Heart left ventricle (tissue), 16 donors: ENCODE results near the gene RMDN3. TPM values are rescaled to one million over a fixed set of nuclear protein-coding genes. Genes with fewer than 3 reads are reported as not detected.

Source experiments
- ATAC-seq, 4 donors: fragments of 200-7000 bp; cut with Tn5 transposase; one replicate each; pipeline ENCODE4 v1.9.1; 2020 to 2022; ENCODE audit warnings: moderate library complexity in 4 of 4, mild to moderate bottlenecking in 3 of 4, moderate number of reproducible peaks in 1 of 4
- DNase-seq, 5 donors: peaks; one replicate each; pipeline ENCODE4 v3.0.0-alpha.2; 2020
- H3K27ac ChIP-seq, 12 donors: fragments of 200-600 bp; sonication (generic) in 4 of 12; one replicate each; pipeline versions ENCODE4 v1.5.0 to v1.8.0; 2016 to 2022; ENCODE audit warnings: mild to moderate bottlenecking in 2 of 12
- H3K27me3 ChIP-seq, 9 donors: fragments of 200-600 bp; sonication (generic) in 2 of 9; one replicate each; pipeline versions ENCODE4 v1.5.1 to v1.8.0; 2016 to 2022; ENCODE audit warnings: mild to moderate bottlenecking in 3 of 9
- H3K36me3 ChIP-seq, 9 donors: fragments of 200-600 bp; sonication (generic) in 2 of 9; one replicate each; pipeline versions ENCODE4 v1.5.0 to v1.8.0; 2018 to 2022; ENCODE audit warnings: mild to moderate bottlenecking in 2 of 9
- H3K4me1 ChIP-seq, 12 donors: fragments of 200-600 bp; sonication (generic) in 4 of 12; one replicate each; pipeline versions ENCODE4 v1.5.0 to v1.8.0; 2016 to 2022; ENCODE audit warnings: mild to moderate bottlenecking in 3 of 12
- H3K4me3 ChIP-seq, 12 donors: fragments of 200-600 bp; sonication (generic) in 4 of 12; one replicate each; pipeline versions ENCODE4 v1.5.0 to v1.8.0; 2017 to 2022; ENCODE audit warnings: mild to moderate bottlenecking in 9 of 12, moderate library complexity in 4 of 12
- H3K9me3 ChIP-seq, 12 donors: fragments of 200-600 bp; sonication (generic) in 4 of 12; one replicate each; pipeline versions ENCODE4 v1.5.0 to v1.8.0; 2016 to 2022; ENCODE audit warnings: mild to moderate bottlenecking in 1 of 12
- CTCF ChIP-seq, 12 donors: fragments of 200-600 bp; sonication (generic) in 4 of 12; IDR thresholded peaks; one replicate each; pipeline versions ENCODE4 v1.5.0 to v1.8.0; 2018 to 2022; ENCODE audit warnings: antibody characterized with exemption in 12 of 12, mild to moderate bottlenecking in 5 of 12
- POLR2A ChIP-seq, 2 donors: fragments of 450-650 bp; IDR thresholded peaks; one replicate each; pipeline ENCODE4 v1.6.1; 2017; ENCODE audit warnings: antibody characterized with exemption in 2 of 2, mild to moderate bottlenecking in 2 of 2, moderate library complexity in 2 of 2
- WGBS, 4 donors: extraction: QIAGEN DNeasy Blood & Tissue Kit in 2 of 4; methylation state at CpG; one replicate each; pipeline versions ENCODE4 v1.1.5 to v1.1.7; 2013 to 2018; 5-methylcytosine and 5-hydroxymethylcytosine counted together
- intact Hi-C, 10 donors: fragments of 100-400 bp; cut with DNase I; formaldehyde crosslinking; loops; one replicate each; pipeline versions ENCODE4 v1.11.1 to v1.14.2; 2022
- polyA plus RNA-seq, 2 donors: library from polyadenylated mRNA; stranded (reverse); fragments of 200-250 nt; gene quantifications; one replicate each; pipeline ENCODE4 v1.2.3, GENCODE V29; 2013
- total RNA-seq, 9 donors: library from RNA; depleted of rRNA in 2 of 9; stranded (reverse); fragments of >200 nt in 2 of 9; fragmentation: NEBNext Ultra II Directional in 3 of 9; extraction: Animal tissue kit (Norgen Biotek cat#: 25700) in 3 of 9; gene quantifications; one replicate each; pipeline versions ENCODE4 v1.1.0 to v1.2.4, GENCODE V29; 2016 to 2023
- donor health status: ischemic (EF 13 %, LVEDD 7.1; RV severe dilation, severe dysfunction).
- donor health status: healthy with polysubstance abuse.
- donor health status: DM: no; HTN: yes; CAD: no.
- donor health status: DM: no; HTN: no; CAD: no.
- donor health status: ischemic (EF 25% LVEDD 6.9; RV normal size, moderate dysfunction).
- donor health status: ischemic (EF 25% LVEDD 5.7; RV mildly dilated, moderate dysfunction).
- donor health status: healthy.
- donor health status: DM: yes; HTN: yes; CAD: no.
- donor health status: ischemic (EF 35%, LVEDD 5.7; RV mildly dilated, moderate dysfunction).
- donor health status: nonischemic (EF 11% LVEDD 7.7; RV severe dilation, severe dysfunction).
- donor health status: DM: yes; HTN: yes; CAD: no.
- donor health status: PGD.
- donor health status: ischemic (EF 29% LVEDD 5.4; RV normal size, mild dysfunction).
- donor health status: nonischemic (EF 23%, LVEDD 6.1; RV moderate dilation, normal function).

Gene RMDN3
- total and polyA plus RNA-seq, 11 donors: 12.0 to 26.2 (median 18.5) TPM

GRCh38 chr15:40792394-40792793, 37.3 kb upstream of the RMDN3 start:
- no peak for TF ChIP-seq CTCF (IDR thresholded peaks at IDR 0.05)
- Histone ChIP-seq H3K27me3 (no peaks in the 10 kb centered on the region), H3K36me3 (peaks cover 0 to 25% (median 15%) of the 10 kb centered on the region in 9 donors), H3K4me3 (no peak overlapping the region), H3K4me1 (peaks cover 0 to 57% (median 12%) of the 10 kb centered on the region in 12 donors), H3K9me3 (no peaks in the 10 kb centered on the region), H3K27ac (no peak overlapping the region)
- 83 to 100% (median 97%) methylated on average over 3 of the region's 3 CpGs for WGBS, 4 donors
- DNase-seq: no peak
- intact Hi-C loops: no loop called here
- no peak for ATAC-seq

- Histone ChIP-seq H3K4me3 (no peak overlapping the region), H3K27ac (no peak overlapping the region), H3K36me3 (peaks cover 0 to 25% (median 15%) of the 10 kb centered on the region in 9 donors), H3K9me3 (no peaks in the 10 kb centered on the region), H3K27me3 (no peaks in the 10 kb centered on the region), H3K4me1 (peaks cover 0 to 51% (median 13%) of the 10 kb centered on the region in 12 donors)
- no peak for TF ChIP-seq CTCF (IDR thresholded peaks at IDR 0.05)
- 88 to 96% (median 90%) methylated on average over 3 of the region's 3 CpGs for WGBS, 4 donors
- ATAC-seq (no peak), DNase-seq (no peak)
- intact Hi-C loops: no loop called here
These were observed 35.7 kb upstream of the RMDN3 start for GRCh38 chr15:40790718-40791117.

GRCh38 chr15:40789999-40790398, 34.9 kb upstream of the RMDN3 start:
- Histone ChIP-seq H3K4me3 (no peak overlapping the region), H3K27ac (no peak overlapping the region), H3K4me1 (peaks cover 0 to 44% (median 14%) of the 10 kb centered on the region in 12 donors), H3K9me3 (no peaks in the 10 kb centered on the region), H3K36me3 (peaks cover 0 to 25% (median 15%) of the 10 kb centered on the region in 9 donors), H3K27me3 (no peaks in the 10 kb centered on the region)
- DNase-seq (no peak), ATAC-seq (no peak)
- 95 to 99% (median 97%) methylated on average over 8 of the region's 8 CpGs for WGBS, 4 donors
- no peak for TF ChIP-seq CTCF (IDR thresholded peaks at IDR 0.05)
- no peak for TF ChIP-seq POLR2A (IDR thresholded peaks at IDR 0.05)
- intact Hi-C loops: no loop called here

GRCh38 chr15:40789119-40789518, 34.1 kb upstream of the RMDN3 start:
- no peak overlapping the region for H3K27ac ChIP-seq
- H3K4me3 ChIP-seq: no peak overlapping the region
- no peak for DNase-seq
- no peaks in the 10 kb centered on the region for H3K27me3 ChIP-seq
- peaks cover 0 to 35% (median 13%) of the 10 kb centered on the region in 12 donors for H3K4me1 ChIP-seq
- WGBS, 4 donors: 72 to 86% (median 82%) methylated on average over 5 of the region's 5 CpGs
- ATAC-seq: no peak
- no peak for TF ChIP-seq CTCF (IDR thresholded peaks at IDR 0.05)
- TF ChIP-seq POLR2A (IDR thresholded peaks at IDR 0.05): no peak
- intact Hi-C loops: no loop called here
- H3K9me3 ChIP-seq: no peaks in the 10 kb centered on the region
- H3K36me3 ChIP-seq: peaks cover 0 to 25% (median 15%) of the 10 kb centered on the region in 9 donors
